SK-N-SH treated with all-trans-retinoic acid at 6 μM for 48 hours (cell line): Measurements from ENCODE around the gene PADI3.

Source experiments
- ARNTL ChIP-seq: fragments of 450-650 bp; formaldehyde crosslinking; IDR thresholded peaks from 2 replicates; pipeline ENCODE4 v1.5.0; 2020; ENCODE audit warnings: low read depth, mild to moderate bottlenecking, moderate library complexity, borderline replicate concordance
- BACH2 ChIP-seq: fragments of 250-450 bp; sonication (Bioruptor Pico); IDR thresholded peaks from 2 replicates; pipeline ENCODE4 v1.9.0; 2021; ENCODE audit warnings: mild to moderate bottlenecking, borderline replicate concordance
- ESRRG ChIP-seq: fragments of 250-450 bp; sonication (Bioruptor Pico); IDR thresholded peaks from 2 replicates; pipeline ENCODE4 v1.6.1; 2021; ENCODE audit warnings: mild to moderate bottlenecking
- GLIS3 ChIP-seq: fragments of 250-450 bp; sonication (Bioruptor Pico); IDR thresholded peaks from 2 replicates; pipeline ENCODE4 v1.5.0; 2020; ENCODE audit warnings: mild to moderate bottlenecking, moderate library complexity
- OSR1 ChIP-seq: fragments of 250-450 bp; sonication (Bioruptor Pico); IDR thresholded peaks from 2 replicates; pipeline ENCODE4 v1.8.0; 2022; ENCODE audit warnings: moderate library complexity, mild to moderate bottlenecking, inconsistent platforms
- TOX ChIP-seq: fragments of 250-450 bp; sonication (Bioruptor Pico); IDR thresholded peaks from 2 replicates; pipeline ENCODE4 v1.8.0; 2021; ENCODE audit warnings: mild to moderate bottlenecking, moderate library complexity, borderline replicate concordance
- ZC3H10 ChIP-seq: fragments of 250-450 bp; sonication (Bioruptor Pico); IDR thresholded peaks from 2 replicates; pipeline ENCODE4 v1.5.1; 2021; ENCODE audit warnings: mild to moderate bottlenecking, moderate library complexity
- ZFP3 ChIP-seq: fragments of 250-450 bp; sonication (Bioruptor Pico); IDR thresholded peaks from 2 replicates; pipeline ENCODE4 v1.5.0; 2020; ENCODE audit warnings: mild to moderate bottlenecking, moderate library complexity
- ZNF70 ChIP-seq: fragments of 450-650 bp; formaldehyde crosslinking; IDR thresholded peaks from 2 replicates; pipeline ENCODE4 v1.5.0; 2020; ENCODE audit warnings: mild to moderate bottlenecking, moderate library complexity
- TF ChIP-seq, protein P1 (sequence below): fragments of 250-450 bp; sonication (Bioruptor Pico); IDR thresholded peaks from 2 replicates; pipeline ENCODE4 v1.5.0; 2020; ENCODE audit warnings: mild to moderate bottlenecking, moderate library complexity
- TF ChIP-seq, protein P2 (sequence below): fragments of 250-450 bp; sonication (Bioruptor Pico); IDR thresholded peaks from 2 replicates; pipeline ENCODE4 v1.8.0; 2020; ENCODE audit warnings: mild to moderate bottlenecking, moderate library complexity, borderline replicate concordance

DNA sequence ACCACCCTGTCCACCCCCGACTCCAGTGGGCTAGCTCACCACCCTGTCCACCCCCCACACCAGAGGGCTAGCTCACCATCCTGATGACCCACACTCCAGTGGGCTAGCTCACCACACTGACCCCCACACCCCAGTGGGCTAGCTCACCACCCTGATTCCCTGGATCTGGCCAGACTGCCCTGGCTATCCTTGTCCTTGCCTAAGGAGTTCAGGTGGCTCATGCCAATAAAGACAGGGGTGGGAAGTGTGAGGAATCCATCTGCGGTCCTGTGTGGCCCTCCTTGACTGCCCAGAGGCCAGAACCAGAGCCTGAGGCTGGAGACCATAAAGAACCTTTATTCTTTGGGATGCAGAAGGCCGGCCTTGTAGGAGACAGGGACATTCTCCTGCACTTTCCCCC, 40.4 kb upstream of the PADI3 start:
- TF ChIP-seq ESRRG (CRISPR knock-in tag) (no peak), ARNTL (CRISPR knock-in tag) (no peak), TOX (CRISPR knock-in tag) (no peak), OSR1 (CRISPR knock-in tag) (no peak), ZFP3 (no peak), BACH2 (no peak), ZNF70 (CRISPR knock-in tag) (no peak), GLIS3 (CRISPR knock-in tag) (no peak), ZC3H10 (CRISPR knock-in tag) (no peak)
- TF ChIP-seq, protein P1, sequence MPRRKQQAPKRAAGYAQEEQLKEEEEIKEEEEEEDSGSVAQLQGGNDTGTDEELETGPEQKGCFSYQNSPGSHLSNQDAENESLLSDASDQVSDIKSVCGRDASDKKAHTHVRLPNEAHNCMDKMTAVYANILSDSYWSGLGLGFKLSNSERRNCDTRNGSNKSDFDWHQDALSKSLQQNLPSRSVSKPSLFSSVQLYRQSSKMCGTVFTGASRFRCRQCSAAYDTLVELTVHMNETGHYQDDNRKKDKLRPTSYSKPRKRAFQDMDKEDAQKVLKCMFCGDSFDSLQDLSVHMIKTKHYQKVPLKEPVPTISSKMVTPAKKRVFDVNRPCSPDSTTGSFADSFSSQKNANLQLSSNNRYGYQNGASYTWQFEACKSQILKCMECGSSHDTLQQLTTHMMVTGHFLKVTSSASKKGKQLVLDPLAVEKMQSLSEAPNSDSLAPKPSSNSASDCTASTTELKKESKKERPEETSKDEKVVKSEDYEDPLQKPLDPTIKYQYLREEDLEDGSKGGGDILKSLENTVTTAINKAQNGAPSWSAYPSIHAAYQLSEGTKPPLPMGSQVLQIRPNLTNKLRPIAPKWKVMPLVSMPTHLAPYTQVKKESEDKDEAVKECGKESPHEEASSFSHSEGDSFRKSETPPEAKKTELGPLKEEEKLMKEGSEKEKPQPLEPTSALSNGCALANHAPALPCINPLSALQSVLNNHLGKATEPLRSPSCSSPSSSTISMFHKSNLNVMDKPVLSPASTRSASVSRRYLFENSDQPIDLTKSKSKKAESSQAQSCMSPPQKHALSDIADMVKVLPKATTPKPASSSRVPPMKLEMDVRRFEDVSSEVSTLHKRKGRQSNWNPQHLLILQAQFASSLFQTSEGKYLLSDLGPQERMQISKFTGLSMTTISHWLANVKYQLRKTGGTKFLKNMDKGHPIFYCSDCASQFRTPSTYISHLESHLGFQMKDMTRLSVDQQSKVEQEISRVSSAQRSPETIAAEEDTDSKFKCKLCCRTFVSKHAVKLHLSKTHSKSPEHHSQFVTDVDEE (CRISPR knock-in tag): no peak
- TF ChIP-seq, protein P2, sequence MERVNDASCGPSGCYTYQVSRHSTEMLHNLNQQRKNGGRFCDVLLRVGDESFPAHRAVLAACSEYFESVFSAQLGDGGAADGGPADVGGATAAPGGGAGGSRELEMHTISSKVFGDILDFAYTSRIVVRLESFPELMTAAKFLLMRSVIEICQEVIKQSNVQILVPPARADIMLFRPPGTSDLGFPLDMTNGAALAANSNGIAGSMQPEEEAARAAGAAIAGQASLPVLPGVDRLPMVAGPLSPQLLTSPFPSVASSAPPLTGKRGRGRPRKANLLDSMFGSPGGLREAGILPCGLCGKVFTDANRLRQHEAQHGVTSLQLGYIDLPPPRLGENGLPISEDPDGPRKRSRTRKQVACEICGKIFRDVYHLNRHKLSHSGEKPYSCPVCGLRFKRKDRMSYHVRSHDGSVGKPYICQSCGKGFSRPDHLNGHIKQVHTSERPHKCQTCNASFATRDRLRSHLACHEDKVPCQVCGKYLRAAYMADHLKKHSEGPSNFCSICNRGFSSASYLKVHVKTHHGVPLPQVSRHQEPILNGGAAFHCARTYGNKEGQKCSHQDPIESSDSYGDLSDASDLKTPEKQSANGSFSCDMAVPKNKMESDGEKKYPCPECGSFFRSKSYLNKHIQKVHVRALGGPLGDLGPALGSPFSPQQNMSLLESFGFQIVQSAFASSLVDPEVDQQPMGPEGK (CRISPR knock-in tag): no peak
